IPS-18a (cell line): ENCODE results near the gene NANOG.
A peak's percentile ranks its signal among the peaks of the same experiment; 100 is the strongest.
"Not testable (repeated sequence)": the region's sequence is repeated elsewhere in the genome, so short reads cannot be mapped to it uniquely, and the experiment has no call there.

Experiments
- H3K27ac ChIP-seq: one replicate; pipeline ENCODE4 v1.5.1; 2013; ENCODE audit warnings: low read length
- H3K27me3 ChIP-seq: one replicate; pipeline ENCODE4 v1.6.1; 2013; ENCODE audit warnings: mild to moderate bottlenecking, low read length; ENCODE audit not compliant: control insufficient read depth, insufficient read depth
- H3K36me3 ChIP-seq: one replicate; pipeline ENCODE4 v1.6.1; 2013; ENCODE audit warnings: low read depth, low read length; ENCODE audit not compliant: control insufficient read depth
- H3K4me1 ChIP-seq: one replicate; pipeline ENCODE4 v1.6.1; 2013; ENCODE audit warnings: low read depth, low read length; ENCODE audit not compliant: control insufficient read depth
- H3K4me3 ChIP-seq: one replicate; pipeline ENCODE4 v1.5.1; 2013; ENCODE audit warnings: low read length
- H3K9ac ChIP-seq: one replicate; pipeline ENCODE4 v1.6.1; 2013; ENCODE audit warnings: mild to moderate bottlenecking, low read length, moderate library complexity
- H3K9me3 ChIP-seq: one replicate; pipeline ENCODE4 v1.6.1; 2013; ENCODE audit warnings: low read depth, low read length; ENCODE audit not compliant: control insufficient read depth

Gene NANOG

GRCh38 chr12:7781274-7781673, 7.9 kb upstream of the NANOG start:
- Histone ChIP-seq H3K27me3 (no peaks in the 10 kb centered on the region), H3K27ac (no peak overlapping the region), H3K4me3 (no peak overlapping the region), H3K4me1 (peaks cover 14% of the 10 kb centered on the region), H3K9ac (no peak overlapping the region), H3K36me3 (no peaks in the 10 kb centered on the region), H3K9me3 (no peaks in the 10 kb centered on the region)

GRCh38 chr12:7782055-7782454, 7.1 kb upstream of the NANOG start:
- H3K36me3 ChIP-seq = no peaks in the 10 kb centered on the region
- no peak overlapping the region for H3K4me3 ChIP-seq
- no peaks in the 10 kb centered on the region for H3K9me3 ChIP-seq
- peaks cover 17% of the 10 kb centered on the region for H3K4me1 ChIP-seq
- H3K27me3 ChIP-seq = no peaks in the 10 kb centered on the region
- H3K9ac ChIP-seq = no peak overlapping the region
- H3K27ac ChIP-seq = no peak overlapping the region

GRCh38 chr12:7783433-7783832, 5.8 kb upstream of the NANOG start:
- peaks cover 28% of the 10 kb centered on the region for H3K4me1 ChIP-seq
- H3K36me3 ChIP-seq, H3K27me3 ChIP-seq, H3K27ac ChIP-seq, H3K9me3 ChIP-seq, H3K9ac ChIP-seq, H3K4me3 ChIP-seq: not testable (repeated sequence)

- H3K4me1 ChIP-seq = peaks cover 31% of the 10 kb centered on the region
- no peaks in the 10 kb centered on the region for H3K36me3 ChIP-seq
- H3K27ac ChIP-seq = no peak overlapping the region
- H3K27me3 ChIP-seq = no peaks in the 10 kb centered on the region
- no peaks in the 10 kb centered on the region for H3K9me3 ChIP-seq
- H3K9ac ChIP-seq = no peak overlapping the region
- H3K4me3 ChIP-seq = no peak overlapping the region
Observed at GRCh38 chr12:7784701-7785100, 4.5 kb upstream of the NANOG start.

GRCh38 chr12:7787574-7788293, 1.5 kb upstream of the NANOG start:
- no peaks in the 10 kb centered on the region for H3K27me3 ChIP-seq
- H3K4me1 ChIP-seq = peaks cover 38% of the 10 kb centered on the region
- H3K36me3 ChIP-seq = no peaks in the 10 kb centered on the region
- peak overlapping the region; percentile 66 for H3K27ac ChIP-seq
- H3K9me3 ChIP-seq = no peaks in the 10 kb centered on the region
- H3K4me3 ChIP-seq = peak overlapping the region; percentile 80
- H3K9ac ChIP-seq = peak overlapping the region; percentile 50

- Histone ChIP-seq H3K4me3 (peak overlapping the region; percentile 80), H3K36me3 (peaks cover 3% of the 10 kb centered on the region), H3K27ac (peak overlapping the region; percentile 66), H3K4me1 (peaks cover 38% of the 10 kb centered on the region), H3K9me3 (no peaks in the 10 kb centered on the region), H3K9ac (peak overlapping the region; percentile 50), H3K27me3 (no peaks in the 10 kb centered on the region)
Observed at GRCh38 chr12:7788294-7788660, 925 bp upstream of the NANOG start.

GRCh38 chr12:7793211-7793610, 4.0 kb downstream of the NANOG start:
- Histone ChIP-seq H3K9me3 (no peaks in the 10 kb centered on the region), H3K4me3 (no peak overlapping the region), H3K27ac (no peak overlapping the region), H3K9ac (no peak overlapping the region), H3K27me3 (no peaks in the 10 kb centered on the region), H3K36me3 (peaks cover 21% of the 10 kb centered on the region), H3K4me1 (peaks cover 21% of the 10 kb centered on the region)

- Histone ChIP-seq H3K9ac (peak overlapping the region; percentile 45), H3K36me3 (peaks cover 23% of the 10 kb centered on the region), H3K27ac (peak overlapping the region; percentile 75)
Observed at GRCh38 chr12:7797269-7797668, 8.1 kb downstream of the NANOG start.

GRCh38 chr12:7797698-7798398, 8.6 kb downstream of the NANOG start:
- Histone ChIP-seq H3K9ac (peak overlapping the region; percentile 45), H3K27ac (peak overlapping the region; percentile 75), H3K27me3 (no peaks in the 10 kb centered on the region), H3K36me3 (peaks cover 23% of the 10 kb centered on the region), H3K9me3 (no peaks in the 10 kb centered on the region), H3K4me1 (peaks cover 25% of the 10 kb centered on the region), H3K4me3 (no peak overlapping the region)

More at GRCh38 chr12:7797269-7797668, 8.1 kb downstream of the NANOG start:
- H3K4me1 ChIP-seq = peaks cover 25% of the 10 kb centered on the region
- not testable (repeated sequence) for H3K9me3 ChIP-seq, H3K27me3 ChIP-seq, H3K4me3 ChIP-seq

GRCh38 chr12:7798750-7799308, 9.6 kb downstream of the NANOG start:
- Histone ChIP-seq H3K36me3 (peaks cover 15% of the 10 kb centered on the region), H3K4me1 (peaks cover 25% of the 10 kb centered on the region), H3K27ac (peak overlapping the region; percentile 85), H3K9ac (peak overlapping the region; percentile 45)
- H3K27me3 ChIP-seq, H3K4me3 ChIP-seq, H3K9me3 ChIP-seq: not testable (repeated sequence)

- Histone ChIP-seq H3K9me3 (no peaks in the 10 kb centered on the region), H3K36me3 (peaks cover 7% of the 10 kb centered on the region), H3K4me3 (no peak overlapping the region), H3K4me1 (peaks cover 25% of the 10 kb centered on the region), H3K9ac (no peak overlapping the region), H3K27me3 (no peaks in the 10 kb centered on the region), H3K27ac (no peak overlapping the region)
Observed at GRCh38 chr12:7801460-7801859, 12.3 kb downstream of the NANOG start.
